SJCRH30 (cell line): ENCODE data around the gene PVRIG. TPM values are rescaled to one million over a fixed set of nuclear protein-coding genes. Genes with fewer than 3 reads are reported as not detected.
"Not testable (repeated sequence)": the region's sequence is repeated elsewhere in the genome, so short reads cannot be mapped to it uniquely, and the experiment has no call there.

Source experiments
- DNase-seq, 2 experiments: peaks; one replicate each; pipeline ENCODE4 v3.0.0-alpha.2; 2015 to 2020
- H3K27ac ChIP-seq: fragments of 250-450 bp; sonication (Bioruptor Pico); 2 replicates; pipeline ENCODE4 v1.5.1; 2020; ENCODE audit warnings: mild to moderate bottlenecking, moderate library complexity
- H3K27me3 ChIP-seq: fragments of 250-450 bp; sonication (Bioruptor Pico); 2 replicates; pipeline ENCODE4 v1.5.1; 2020; ENCODE audit warnings: mild to moderate bottlenecking, moderate library complexity
- H3K36me3 ChIP-seq: fragments of 250-450 bp; sonication (Bioruptor Pico); 2 replicates; pipeline ENCODE4 v1.5.1; 2020; ENCODE audit warnings: mild to moderate bottlenecking, moderate library complexity
- H3K4me1 ChIP-seq: fragments of 250-450 bp; sonication (Bioruptor Pico); 2 replicates; pipeline ENCODE4 v1.5.1; 2020; ENCODE audit warnings: mild to moderate bottlenecking, moderate library complexity
- H3K4me3 ChIP-seq: fragments of 250-450 bp; sonication (Bioruptor Pico); 2 replicates; pipeline ENCODE4 v1.5.1; 2020; ENCODE audit warnings: mild to moderate bottlenecking, moderate library complexity
- H3K9me3 ChIP-seq: fragments of 250-450 bp; sonication (Bioruptor Pico); replicated peaks from 2 replicates; pipeline ENCODE4 v1.5.1; 2020; ENCODE audit warnings: mild to moderate bottlenecking, moderate library complexity
- total RNA-seq: library from RNA; depleted of rRNA; stranded (reverse); fragments of >200 nt; shearing (Covaris generic); gene quantifications from 2 replicates; pipeline ENCODE4 v1.2.3, GENCODE V29; 2014

PVRIG gene
- total RNA-seq, 1 experiment from 2014 or later: not detected

DNA sequence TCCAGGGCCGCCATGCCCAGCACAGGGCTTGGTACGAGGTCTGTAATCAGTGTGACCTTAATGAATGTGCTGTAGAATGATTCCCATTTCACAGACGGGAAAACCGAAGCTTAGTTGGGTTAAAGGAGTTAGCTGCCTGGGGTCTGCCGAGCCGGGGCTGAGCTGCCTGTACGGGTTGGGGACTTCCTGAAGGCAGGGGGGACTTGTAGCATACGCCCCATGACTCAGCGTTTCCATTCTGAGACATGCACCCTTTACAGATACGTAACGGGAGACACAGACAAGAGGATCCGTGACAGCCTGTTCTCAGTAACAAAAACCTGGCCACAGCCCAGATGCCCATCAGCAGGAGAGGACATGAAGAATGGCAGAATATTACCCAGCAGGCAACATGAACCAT is 23.6 kb downstream of the PVRIG start:
- H3K36me3 ChIP-seq, H3K27me3 ChIP-seq, DNase-seq, H3K9me3 ChIP-seq, H3K27ac ChIP-seq, H3K4me3 ChIP-seq: not testable (repeated sequence)
- peaks cover 17% of the 10 kb centered on the region for H3K4me1 ChIP-seq

DNA sequence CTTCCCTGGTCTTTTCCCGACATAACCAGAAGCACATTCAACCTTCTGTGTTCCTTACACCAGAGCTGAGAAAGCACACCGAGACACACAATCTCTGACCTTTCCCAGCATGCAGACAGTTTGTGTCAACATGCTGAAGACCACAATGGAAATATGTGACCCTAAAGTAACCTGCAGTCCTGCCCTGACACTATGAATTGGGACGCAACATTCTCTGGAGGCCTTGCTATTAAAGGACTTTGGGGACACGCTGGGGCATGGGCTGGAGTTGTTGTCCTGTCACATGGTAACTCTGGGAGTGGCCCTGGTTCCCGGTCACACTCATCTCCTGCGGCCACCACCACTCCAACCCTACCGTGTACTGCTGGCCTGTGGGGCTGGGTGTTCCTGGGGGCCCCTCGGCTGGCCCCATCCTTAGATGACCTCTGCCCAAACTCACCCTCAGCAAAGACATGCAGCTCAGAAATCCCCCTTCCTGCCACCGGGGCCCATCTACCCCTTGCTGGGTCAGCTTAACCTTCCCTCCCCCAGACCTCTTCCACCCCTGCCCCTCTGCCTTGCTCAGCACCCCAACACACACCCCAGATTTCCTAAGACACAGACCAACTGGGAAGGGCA is 25.3 kb downstream of the PVRIG start:
- H3K4me3 ChIP-seq, H3K27me3 ChIP-seq, H3K36me3 ChIP-seq, H3K27ac ChIP-seq, H3K9me3 ChIP-seq, DNase-seq: not testable (repeated sequence)
- peaks cover 14% of the 10 kb centered on the region for H3K4me1 ChIP-seq

DNA sequence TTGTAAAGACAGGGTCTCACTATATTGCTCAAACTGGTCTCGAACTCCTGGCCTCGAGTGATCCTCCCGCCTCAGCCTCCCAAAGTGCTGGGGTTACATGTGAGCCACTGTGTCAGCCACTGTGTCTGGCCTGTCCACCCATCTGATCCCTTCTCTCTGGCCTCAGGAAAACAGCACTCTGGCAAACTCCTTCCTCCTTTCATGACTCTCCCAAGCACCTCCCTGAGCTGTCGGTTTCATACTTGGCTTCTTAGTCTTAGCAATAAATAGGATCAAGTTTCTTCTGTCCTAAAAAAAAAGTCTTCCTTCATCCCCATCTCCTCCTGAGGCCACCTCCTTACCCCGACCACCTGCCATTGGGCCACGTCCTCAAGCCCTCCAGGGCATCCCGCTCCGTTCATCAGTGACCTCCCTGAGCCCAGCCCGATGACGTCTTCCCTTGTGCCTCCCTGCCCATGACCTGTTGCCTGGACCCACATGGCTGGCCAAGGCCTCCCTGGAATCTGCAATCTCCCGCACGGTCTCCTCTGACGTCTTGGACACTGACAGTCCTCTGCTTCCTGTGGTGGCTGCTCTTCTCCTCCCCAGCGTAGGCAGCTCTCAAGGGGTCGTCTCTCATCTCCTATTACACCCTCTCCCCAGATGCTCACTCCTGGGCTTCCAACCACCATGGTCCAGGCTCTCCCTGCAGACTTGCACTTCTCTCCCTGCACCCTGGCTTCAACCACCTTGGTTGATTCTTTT is 26.5 kb downstream of the PVRIG start:
- H3K27me3 ChIP-seq, H3K27ac ChIP-seq: not testable (repeated sequence)
- peak; percentile 26 to 42 for DNase-seq

DNA sequence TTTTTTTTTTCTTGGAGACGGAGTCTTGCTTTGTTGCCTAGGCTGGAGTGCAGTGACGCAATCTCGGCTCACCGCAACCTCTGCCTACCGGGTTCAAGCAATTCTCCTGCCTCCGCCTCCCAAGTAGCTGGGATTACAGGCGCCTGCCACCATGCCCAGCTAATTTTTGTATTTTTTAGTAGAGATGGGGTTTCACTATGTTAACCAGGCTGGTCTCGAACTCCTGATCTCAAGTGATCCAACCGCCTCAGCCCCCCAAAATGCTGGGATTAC is 27.1 kb downstream of the PVRIG start:
- H3K9me3 ChIP-seq, DNase-seq, H3K4me3 ChIP-seq, H3K36me3 ChIP-seq, H3K27me3 ChIP-seq: not testable (repeated sequence)
- Histone ChIP-seq H3K4me1 (peaks cover 14% of the 10 kb centered on the region), H3K27ac (peak overlapping the region; percentile 5; the same call in 1 of the 2 replicates)

More for the DNA sequence above, 26.5 kb downstream of the PVRIG start:
- H3K4me1 ChIP-seq: peaks cover 14% of the 10 kb centered on the region
- H3K4me3 ChIP-seq, H3K36me3 ChIP-seq, H3K9me3 ChIP-seq: not testable (repeated sequence)

DNA sequence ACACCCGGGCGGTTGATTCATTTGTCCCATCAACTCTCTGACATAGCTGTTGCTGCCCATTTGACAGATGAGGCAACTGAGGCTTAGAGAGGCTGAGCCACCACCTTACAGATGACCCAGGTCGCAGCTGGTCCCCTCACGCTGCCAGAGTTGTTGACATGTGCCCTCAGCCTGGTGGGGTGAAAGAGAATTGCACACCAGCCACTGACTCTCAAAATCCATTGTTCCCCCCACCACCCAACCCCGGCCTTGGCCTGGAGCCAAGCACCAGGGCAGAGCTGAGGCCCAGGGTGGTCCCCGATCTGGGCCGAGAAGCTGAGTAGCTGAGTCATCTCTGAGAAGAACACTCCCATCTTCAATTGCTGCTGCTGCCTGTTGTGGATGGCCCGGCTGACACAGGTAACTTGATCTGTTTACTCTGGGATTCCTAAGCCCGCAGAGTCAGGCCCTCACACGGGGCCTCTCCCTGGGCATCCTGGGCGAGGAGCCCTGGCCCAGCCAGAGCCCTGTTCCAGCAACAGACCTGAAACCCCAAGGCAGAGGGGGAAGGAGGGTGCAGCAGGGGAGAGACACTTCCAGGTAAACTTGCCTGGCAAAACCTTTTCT is 27.5 kb downstream of the PVRIG start:
- H3K36me3 ChIP-seq: no peaks in the 10 kb centered on the region
- no peaks in the 10 kb centered on the region for H3K27me3 ChIP-seq
- no peaks in the 10 kb centered on the region for H3K9me3 ChIP-seq
- H3K4me1 ChIP-seq: peaks cover 14% of the 10 kb centered on the region
- H3K4me3 ChIP-seq: no peak overlapping the region
- DNase-seq: peak; percentile 97
- H3K27ac ChIP-seq: peak overlapping the region; percentile 5; the same call in 1 of the 2 replicates

DNA sequence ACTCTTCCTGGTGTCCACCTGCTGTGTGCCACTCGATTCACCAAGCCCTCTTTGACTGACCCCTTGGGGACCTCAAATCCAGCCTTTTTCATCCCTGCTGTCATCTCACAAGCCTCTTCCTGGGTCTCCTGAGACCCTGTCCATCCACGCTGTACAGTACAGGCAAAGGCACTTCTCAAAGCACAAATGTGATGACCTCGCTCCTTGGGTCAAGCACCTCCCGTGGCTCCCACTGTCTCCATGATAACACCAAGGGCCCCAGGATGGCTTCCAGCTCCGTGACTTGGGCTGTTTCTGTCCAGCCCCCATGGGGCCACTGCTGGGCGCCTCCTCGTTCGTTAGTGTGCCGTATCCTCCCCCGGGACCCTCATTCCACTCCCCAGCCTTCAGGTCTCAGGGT is 28.7 kb downstream of the PVRIG start:
- Histone ChIP-seq H3K27ac (no peak overlapping the region), H3K36me3 (no peaks in the 10 kb centered on the region), H3K27me3 (no peaks in the 10 kb centered on the region), H3K4me1 (peaks cover 14% of the 10 kb centered on the region), H3K4me3 (no peak overlapping the region), H3K9me3 (no peaks in the 10 kb centered on the region)
- no peak for DNase-seq

DNA sequence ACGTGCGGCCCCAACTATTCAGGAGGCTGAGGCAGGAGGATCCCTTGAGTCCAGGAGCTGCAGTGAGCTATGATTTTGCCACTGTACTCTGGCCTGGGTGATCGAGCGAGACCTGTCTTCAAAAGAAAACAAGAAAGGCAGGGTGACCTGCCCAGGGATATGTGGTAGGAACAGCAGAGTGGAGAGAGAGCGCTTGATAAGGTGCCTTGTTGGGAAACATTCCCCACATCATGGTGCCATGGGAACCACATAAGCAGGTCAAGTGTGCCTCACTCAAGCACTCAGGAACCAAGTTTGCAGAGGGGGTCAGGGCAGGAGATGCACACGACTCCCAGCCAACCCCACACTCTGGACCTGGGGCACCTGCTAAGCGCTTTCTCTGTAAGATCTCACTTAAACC is 37.3 kb downstream of the PVRIG start:
- Histone ChIP-seq H3K36me3 (no peaks in the 10 kb centered on the region), H3K27ac (no peak overlapping the region), H3K4me3 (no peak overlapping the region), H3K9me3 (no peaks in the 10 kb centered on the region), H3K4me1 (no peaks in the 10 kb centered on the region), H3K27me3 (no peaks in the 10 kb centered on the region)
- DNase-seq: no peak

DNA sequence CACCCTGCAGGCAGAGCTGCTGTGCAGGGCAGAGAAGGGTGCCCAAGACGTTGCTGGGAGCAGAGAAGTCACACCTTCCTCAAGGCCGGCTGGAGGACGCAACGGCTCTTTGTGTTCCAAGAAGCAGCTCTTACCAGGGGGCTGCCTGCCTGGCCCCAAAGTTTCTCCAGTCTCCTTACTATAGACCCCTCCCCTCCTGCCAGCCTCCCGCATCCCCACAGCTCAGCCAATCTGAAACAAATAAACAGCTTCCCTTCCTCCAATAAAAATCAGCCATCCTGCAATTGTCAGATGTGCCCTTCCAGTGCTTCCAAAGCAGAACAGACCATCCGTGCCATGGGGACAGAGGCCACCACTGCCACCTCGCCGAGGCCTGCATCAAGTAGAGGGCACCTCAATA is 40.2 kb downstream of the PVRIG start:
- H3K4me3 ChIP-seq, H3K27me3 ChIP-seq, DNase-seq, H3K36me3 ChIP-seq, H3K9me3 ChIP-seq, H3K27ac ChIP-seq, H3K4me1 ChIP-seq: not testable (repeated sequence)

DNA sequence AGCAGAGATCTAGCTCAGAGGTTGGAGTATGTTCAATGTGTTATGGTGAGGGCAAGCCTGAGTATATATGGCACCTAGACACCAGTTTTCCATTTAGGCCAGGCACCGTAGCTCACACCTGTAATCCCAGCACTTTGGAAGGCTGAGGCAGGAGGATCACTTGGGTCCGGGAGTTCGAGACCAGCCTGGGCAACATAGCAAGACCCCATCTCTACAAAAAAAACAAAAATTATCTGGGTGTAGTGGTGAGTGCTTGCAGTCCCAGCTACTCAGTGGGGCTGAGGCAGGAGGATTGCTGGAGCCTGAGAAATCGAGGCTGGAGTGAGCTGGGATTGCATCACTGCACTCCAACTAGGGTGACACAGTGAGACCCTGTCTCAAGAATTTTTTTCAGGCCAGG is 43.1 kb downstream of the PVRIG start:
- H3K36me3 ChIP-seq, H3K9me3 ChIP-seq, DNase-seq, H3K4me3 ChIP-seq, H3K4me1 ChIP-seq, H3K27ac ChIP-seq, H3K27me3 ChIP-seq: not testable (repeated sequence)

DNA sequence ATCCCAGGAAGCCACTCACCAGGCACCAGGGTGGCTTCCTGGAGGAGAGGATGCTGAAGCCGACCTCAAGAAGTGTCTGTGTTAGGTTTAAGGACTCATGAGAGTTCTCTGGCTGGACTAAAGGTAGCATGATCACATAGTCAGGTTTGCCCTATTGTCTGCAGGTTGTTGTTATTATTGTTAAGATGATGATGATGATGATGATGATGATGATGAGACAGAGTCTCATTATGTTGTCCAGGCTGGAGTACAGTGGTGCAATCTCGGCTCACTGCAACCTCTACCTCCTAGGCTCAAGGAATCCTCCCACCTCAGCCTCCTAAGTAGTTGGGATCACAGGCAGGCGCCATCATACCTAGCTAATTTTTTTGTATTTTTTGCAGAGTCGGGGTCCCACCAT is 44.5 kb downstream of the PVRIG start:
- H3K4me3 ChIP-seq, H3K9me3 ChIP-seq, H3K4me1 ChIP-seq, DNase-seq, H3K27ac ChIP-seq, H3K36me3 ChIP-seq, H3K27me3 ChIP-seq: not testable (repeated sequence)

DNA sequence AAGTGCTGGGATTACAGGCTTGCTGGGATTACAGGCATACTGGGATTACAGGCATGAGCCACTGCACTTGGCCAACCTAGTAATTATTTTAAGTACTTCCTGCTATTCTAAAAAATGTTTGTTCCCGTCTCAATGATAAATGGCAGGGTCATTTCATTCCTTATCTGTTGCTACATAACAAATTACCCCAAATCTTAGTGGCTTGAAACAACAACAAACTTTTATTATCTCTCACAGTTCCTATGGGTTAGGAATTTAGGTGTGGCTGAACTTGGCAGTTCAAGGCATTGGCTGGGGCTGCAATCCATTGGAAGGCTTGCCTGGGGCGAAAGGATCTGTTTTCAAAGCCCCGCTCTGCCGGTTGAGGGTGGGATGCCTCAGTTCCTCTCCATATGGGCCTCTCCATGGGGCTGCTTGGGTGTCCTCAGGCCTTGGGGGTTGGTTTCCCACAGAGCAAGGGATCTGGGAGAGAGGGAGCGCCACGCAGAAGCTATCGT is 45.0 kb downstream of the PVRIG start:
- H3K36me3 ChIP-seq, H3K4me3 ChIP-seq, H3K27ac ChIP-seq, H3K27me3 ChIP-seq, H3K9me3 ChIP-seq, H3K4me1 ChIP-seq, DNase-seq: not testable (repeated sequence)

DNA sequence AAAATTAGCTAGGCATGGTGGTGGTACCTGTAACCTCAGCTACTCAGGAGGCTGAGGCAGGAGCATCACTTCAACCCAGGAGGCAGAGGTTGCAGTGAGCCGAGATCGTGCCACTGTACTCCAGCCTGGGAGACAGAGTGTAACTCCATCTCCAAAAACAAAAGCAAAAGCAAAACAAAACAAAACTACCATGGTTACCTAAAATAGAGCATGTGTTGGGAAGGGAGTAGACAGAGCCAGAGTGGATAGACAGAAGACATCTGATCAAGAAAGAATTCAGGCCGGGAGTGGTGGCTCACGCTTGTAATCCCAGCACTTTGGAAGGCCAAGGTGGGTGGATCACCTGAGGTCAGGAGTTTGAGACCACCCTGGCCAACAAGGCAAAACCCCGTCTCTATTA is 46.1 kb downstream of the PVRIG start:
- H3K9me3 ChIP-seq, H3K27me3 ChIP-seq, H3K27ac ChIP-seq, H3K36me3 ChIP-seq, DNase-seq, H3K4me3 ChIP-seq, H3K4me1 ChIP-seq: not testable (repeated sequence)

DNA sequence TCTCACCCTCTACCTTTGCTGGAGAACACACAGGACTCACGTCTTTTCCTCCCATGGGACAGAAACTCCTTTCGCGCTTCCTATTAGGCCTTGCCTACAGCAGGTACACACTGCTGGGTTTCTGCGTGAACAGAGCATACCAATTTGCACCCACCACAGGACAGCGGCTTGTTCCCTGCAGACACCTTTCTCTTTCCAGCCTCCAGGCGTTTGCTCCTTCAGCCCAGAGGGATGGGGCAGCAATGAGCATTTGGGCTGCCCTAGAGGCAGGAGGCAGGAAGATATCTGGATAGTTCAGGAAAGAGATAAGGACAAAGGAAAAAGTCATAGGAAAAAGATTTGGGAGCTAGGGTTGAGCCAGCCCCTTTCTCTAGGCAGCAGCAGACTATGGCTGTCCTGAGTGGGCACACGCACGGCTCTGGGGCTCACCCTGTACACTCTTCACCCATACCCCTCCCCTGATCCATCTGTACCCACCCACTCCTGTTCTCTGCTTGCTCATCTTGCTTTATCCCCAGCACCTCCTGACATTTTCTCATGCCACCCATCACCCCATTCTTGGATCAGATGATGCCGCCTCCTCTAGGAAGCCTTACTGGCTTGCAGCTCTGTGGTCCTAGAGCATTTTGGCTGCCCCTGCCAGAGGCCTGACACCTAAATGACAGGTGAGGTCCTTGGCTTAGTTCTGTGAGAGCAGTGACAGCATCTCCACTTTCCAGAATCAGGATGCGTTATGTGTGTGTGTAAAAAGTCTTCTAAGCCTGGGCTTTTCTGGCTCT is 47.0 kb downstream of the PVRIG start:
- Histone ChIP-seq H3K4me1 (no peaks in the 10 kb centered on the region), H3K27ac (no peak overlapping the region), H3K9me3 (no peaks in the 10 kb centered on the region), H3K4me3 (no peak overlapping the region), H3K36me3 (no peaks in the 10 kb centered on the region), H3K27me3 (no peaks in the 10 kb centered on the region)
- DNase-seq: no peak

DNA sequence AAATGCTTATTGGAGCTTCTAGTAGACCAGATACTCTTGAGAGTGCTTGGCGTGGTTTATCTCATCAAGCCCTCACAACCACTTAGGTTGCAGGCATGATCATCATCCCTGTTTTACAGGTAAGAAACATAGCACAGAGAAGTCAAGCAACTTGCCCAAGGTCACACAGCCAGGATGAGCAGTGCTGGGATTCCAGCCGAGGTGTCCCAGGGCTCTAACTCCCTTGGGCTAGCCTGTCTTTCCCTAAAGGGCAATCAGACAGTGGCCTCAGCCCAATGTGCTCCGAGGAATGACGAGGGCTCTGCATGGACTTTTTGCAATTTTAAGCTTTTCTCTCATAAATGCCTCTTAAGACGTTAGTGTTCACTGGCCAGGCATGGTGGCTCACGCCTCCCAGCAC is 47.9 kb downstream of the PVRIG start:
- H3K4me3 ChIP-seq: no peak overlapping the region
- no peaks in the 10 kb centered on the region for H3K4me1 ChIP-seq
- no peaks in the 10 kb centered on the region for H3K36me3 ChIP-seq
- H3K27ac ChIP-seq: no peak overlapping the region
- DNase-seq: no peak
- no peaks in the 10 kb centered on the region for H3K9me3 ChIP-seq
- no peaks in the 10 kb centered on the region for H3K27me3 ChIP-seq

DNA sequence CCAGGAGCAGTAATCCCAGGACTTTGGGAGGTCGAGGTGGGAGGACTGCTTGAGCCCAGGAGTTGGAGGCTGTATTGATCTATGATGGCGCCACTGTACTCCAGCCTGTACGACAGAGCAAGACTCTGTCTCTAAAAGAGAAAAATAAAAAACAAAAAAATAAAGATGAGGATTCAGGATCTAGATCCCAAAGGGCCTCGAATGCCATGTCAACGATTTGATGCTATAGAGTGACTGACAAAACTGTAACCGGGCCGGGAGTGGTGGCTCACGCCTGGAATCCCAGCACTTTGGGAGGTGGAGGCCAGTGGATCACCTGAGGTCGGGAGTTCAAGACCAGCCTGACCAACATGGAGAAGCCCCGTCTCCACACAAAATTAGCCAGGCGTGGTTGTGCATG is 49.1 kb downstream of the PVRIG start:
- H3K9me3 ChIP-seq, H3K4me3 ChIP-seq, H3K27ac ChIP-seq, H3K4me1 ChIP-seq, DNase-seq, H3K36me3 ChIP-seq, H3K27me3 ChIP-seq: not testable (repeated sequence)
